ENCODE measurements around the gene TMEM43. TPM values are rescaled to one million over a fixed set of nuclear protein-coding genes. Genes with fewer than 3 reads are reported as not detected.
A peak's percentile ranks its signal among the peaks of the same experiment; 100 is the strongest.

The TMEM43 gene
- total and polyA plus RNA-seq, 10 of the 15 experiments (the other 5 are each of a cell fraction or from before 2014, with no cell fraction given), result 7.2 to 33.0 (median 18.5) TPM

DNA sequence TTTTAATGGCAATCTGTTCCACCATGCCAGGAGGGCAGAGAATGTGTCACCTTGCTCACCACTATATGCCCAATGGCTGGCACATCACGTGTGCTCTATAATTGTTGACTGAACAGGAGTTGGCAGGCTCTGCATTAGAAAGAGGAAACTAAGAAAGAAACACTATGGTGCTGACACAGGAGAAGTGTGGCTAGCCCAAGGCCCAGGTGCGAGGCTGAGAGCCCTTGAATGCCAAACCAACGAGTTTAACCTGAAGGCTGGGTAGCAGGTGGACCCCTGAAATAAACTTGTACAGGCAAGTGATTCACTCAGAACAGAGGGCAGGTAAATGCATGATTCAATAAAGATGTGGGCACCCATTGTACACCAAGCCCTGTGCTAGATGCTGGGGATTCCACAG lies 2.6 kb upstream of the TMEM43 start:
- ChIA-PET CTCF (interaction anchor here (0.7 to 1.4 kb wide), 2 partner anchors 57 to 225 kb away, joined by 3 read pairs; partner anchors contain the start of gene LSM3), SMC1A (ENCODE audit: uncharacterized antibody, unreplicated experiment) (no interaction called here), POLR2A (interaction anchor here (3.0 kb wide), 1 partner anchor 53 kb away, joined by 13 read pairs; no protein-coding TSS in a partner anchor), RAD21 (ENCODE audit: unreplicated experiment) (interaction anchor here (3.6 kb wide), 1 partner anchor 56 kb away, joined by 27 read pairs; the partner anchor contains the start of genes LSM3 and XPC)
- FAIRE-seq, result no peak
- Histone ChIP-seq H3K4me3 (0 out of 2 replicates have a peak overlapping the region, but pooled peaks have one; percentile 93), H3K27ac (ENCODE audit: control insufficient read depth, insufficient read depth) (no peak overlapping the region), H3K4me2 (ENCODE audit: control insufficient read depth, insufficient read depth) (no peak overlapping the region; the same call in 1 of the 2 replicates), H3K9me3 (replicated peaks; ENCODE audit: control insufficient read depth, insufficient read depth, low read length) (no peaks in the 10 kb centered on the region), H3K9ac (ENCODE audit: control insufficient read depth, insufficient read depth, low read length) (no peak overlapping the region), H3K36me3 (ENCODE audit: control insufficient read depth in 2 of 2, insufficient read depth in 2 of 2, low read length in 1 of 2) (peaks cover 4 to 9% of the 10 kb centered on the region in 2 experiments; a peak in 2 of 4 replicates), H4K20me1 (ENCODE audit: control insufficient read depth, insufficient read depth) (no peaks in the 10 kb centered on the region; the same call in 1 of the 2 replicates), H3K79me2 (ENCODE audit: control insufficient read depth, insufficient read depth, low read length) (peaks cover 43% of the 10 kb centered on the region), H3K4me1 (ENCODE audit: control insufficient read depth, insufficient read depth, low read length) (peaks cover 8% of the 10 kb centered on the region), H3K27me3 (replicated peaks in 1 of 2; ENCODE audit: control insufficient read depth in 2 of 2, insufficient read depth in 2 of 2, low read length in 1 of 2) (no peaks in the 10 kb centered on the region), H2AFZ (ENCODE audit: control insufficient read depth, low read depth, low read length) (no peak overlapping the region; the same call in 1 of the 2 replicates)
- no peak for ATAC-seq
- no peak for DNase-seq (ENCODE audit: low read depth, low spot score)
- intact Hi-C loops (cut with micrococcal nuclease; ENCODE audit: unreplicated experiment) (loop anchor here (5.0 kb wide), 1 partner anchor 225 kb away; no protein-coding TSS in a partner anchor), in situ Hi-C loops (cut with MboI) (no loop called here)
- BruUV-seq (replicated peaks), result no TSS peak
- 63% methylated on average over 3 of the region's 3 CpGs for WGBS (ENCODE audit: insufficient coverage, insufficient replicate concordance, low lambda C conversion rate, missing lambda C conversion rate)
- TF ChIP-seq, protein P1, sequence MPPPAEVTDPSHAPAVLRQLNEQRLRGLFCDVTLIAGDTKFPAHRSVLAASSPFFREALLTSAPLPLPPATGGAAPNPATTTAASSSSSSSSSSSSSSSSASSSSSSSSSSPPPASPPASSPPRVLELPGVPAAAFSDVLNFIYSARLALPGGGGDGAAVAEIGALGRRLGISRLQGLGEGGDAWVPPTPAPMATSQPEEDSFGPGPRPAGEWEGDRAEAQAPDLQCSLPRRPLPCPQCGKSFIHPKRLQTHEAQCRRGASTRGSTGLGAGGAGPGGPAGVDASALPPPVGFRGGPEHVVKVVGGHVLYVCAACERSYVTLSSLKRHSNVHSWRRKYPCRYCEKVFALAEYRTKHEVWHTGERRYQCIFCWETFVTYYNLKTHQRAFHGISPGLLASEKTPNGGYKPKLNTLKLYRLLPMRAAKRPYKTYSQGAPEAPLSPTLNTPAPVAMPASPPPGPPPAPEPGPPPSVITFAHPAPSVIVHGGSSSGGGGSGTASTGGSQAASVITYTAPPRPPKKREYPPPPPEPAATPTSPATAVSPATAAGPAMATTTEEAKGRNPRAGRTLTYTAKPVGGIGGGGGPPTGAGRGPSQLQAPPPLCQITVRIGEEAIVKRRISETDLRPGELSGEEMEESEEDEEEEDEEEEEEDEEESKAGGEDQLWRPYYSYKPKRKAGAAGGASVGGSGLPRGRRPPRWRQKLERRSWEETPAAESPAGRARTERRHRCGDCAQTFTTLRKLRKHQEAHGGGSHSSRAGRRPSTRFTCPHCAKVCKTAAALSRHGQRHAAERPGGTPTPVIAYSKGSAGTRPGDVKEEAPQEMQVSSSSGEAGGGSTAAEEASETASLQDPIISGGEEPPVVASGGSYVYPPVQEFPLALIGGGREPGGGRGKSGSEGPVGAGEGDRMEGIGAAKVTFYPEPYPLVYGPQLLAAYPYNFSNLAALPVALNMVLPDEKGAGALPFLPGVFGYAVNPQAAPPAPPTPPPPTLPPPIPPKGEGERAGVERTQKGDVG (CRISPR knock-in tag; IDR thresholded peaks at IDR 0.05), result no peak
- TF ChIP-seq GABPA (IDR thresholded peaks at IDR 0.05; ENCODE audit: low read depth) (no peak), POLR2AphosphoS2 (IDR thresholded peaks at IDR 0.05; ENCODE audit: low read depth, low read length) (no peak), KAT2A (conservative IDR thresholded peaks at IDR 0.05; ENCODE audit: control insufficient read depth, low read depth, low read length) (no peak), PAX8 (IDR thresholded peaks at IDR 0.05) (no peak), SMARCA5 (IDR thresholded peaks at IDR 0.05) (no peak), TARDBP (IDR thresholded peaks at IDR 0.05; ENCODE audit: borderline replicate concordance) (no peak), CREM (IDR thresholded peaks at IDR 0.05; ENCODE audit: low read depth) (no peak), SRF (IDR thresholded peaks at IDR 0.05; ENCODE audit: low read depth in 2 of 2, low read length in 2 of 2) (no peak), EZH2 (IDR thresholded peaks at IDR 0.05; ENCODE audit: borderline replicate concordance, control insufficient read depth, low read depth, low read length) (no peak)
- TF ChIP-seq, protein P2, sequence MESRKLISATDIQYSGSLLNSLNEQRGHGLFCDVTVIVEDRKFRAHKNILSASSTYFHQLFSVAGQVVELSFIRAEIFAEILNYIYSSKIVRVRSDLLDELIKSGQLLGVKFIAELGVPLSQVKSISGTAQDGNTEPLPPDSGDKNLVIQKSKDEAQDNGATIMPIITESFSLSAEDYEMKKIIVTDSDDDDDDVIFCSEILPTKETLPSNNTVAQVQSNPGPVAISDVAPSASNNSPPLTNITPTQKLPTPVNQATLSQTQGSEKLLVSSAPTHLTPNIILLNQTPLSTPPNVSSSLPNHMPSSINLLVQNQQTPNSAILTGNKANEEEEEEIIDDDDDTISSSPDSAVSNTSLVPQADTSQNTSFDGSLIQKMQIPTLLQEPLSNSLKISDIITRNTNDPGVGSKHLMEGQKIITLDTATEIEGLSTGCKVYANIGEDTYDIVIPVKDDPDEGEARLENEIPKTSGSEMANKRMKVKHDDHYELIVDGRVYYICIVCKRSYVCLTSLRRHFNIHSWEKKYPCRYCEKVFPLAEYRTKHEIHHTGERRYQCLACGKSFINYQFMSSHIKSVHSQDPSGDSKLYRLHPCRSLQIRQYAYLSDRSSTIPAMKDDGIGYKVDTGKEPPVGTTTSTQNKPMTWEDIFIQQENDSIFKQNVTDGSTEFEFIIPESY (IDR thresholded peaks at IDR 0.05), result no peak
